Germinal center (tissue), 1 donor: Measurements from ENCODE around the gene ZFAND3.
A peak's percentile ranks its signal among the peaks of the same experiment; 100 is the strongest.

Experiments
- DNase-seq: peaks from one replicate; pipeline ENCODE4 v3.0.0; 2012; ENCODE audit warnings: mixed read lengths, low spot score

ZFAND3 gene

GRCh38 chr6:37827603-37828265 lies 8.2 kb downstream of the ZFAND3 start:
- no peak for DNase-seq

GRCh38 chr6:37830225-37830624 lies 10.7 kb downstream of the ZFAND3 start:
- DNase-seq = peak; percentile 20

DNA sequence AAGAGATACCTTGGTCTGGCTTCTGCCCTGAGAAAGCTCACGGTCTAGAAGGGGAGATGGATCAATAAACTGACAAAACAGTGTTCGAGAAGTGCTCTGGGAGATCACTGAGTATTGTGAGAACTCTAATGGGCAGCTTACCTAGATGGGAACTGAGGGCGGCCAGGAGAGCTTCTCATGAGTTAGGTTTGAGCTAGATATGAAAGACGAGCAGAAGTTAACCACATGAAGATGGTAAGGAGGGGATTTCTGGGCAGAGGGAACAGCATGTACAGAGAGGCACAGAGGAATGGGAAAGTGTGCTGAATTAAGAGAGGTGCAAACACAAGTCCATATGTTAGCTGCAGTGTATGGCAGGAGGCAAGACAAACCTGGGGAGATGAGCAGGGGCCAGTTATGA lies 11.9 kb downstream of the ZFAND3 start:
- no peak for DNase-seq

DNA sequence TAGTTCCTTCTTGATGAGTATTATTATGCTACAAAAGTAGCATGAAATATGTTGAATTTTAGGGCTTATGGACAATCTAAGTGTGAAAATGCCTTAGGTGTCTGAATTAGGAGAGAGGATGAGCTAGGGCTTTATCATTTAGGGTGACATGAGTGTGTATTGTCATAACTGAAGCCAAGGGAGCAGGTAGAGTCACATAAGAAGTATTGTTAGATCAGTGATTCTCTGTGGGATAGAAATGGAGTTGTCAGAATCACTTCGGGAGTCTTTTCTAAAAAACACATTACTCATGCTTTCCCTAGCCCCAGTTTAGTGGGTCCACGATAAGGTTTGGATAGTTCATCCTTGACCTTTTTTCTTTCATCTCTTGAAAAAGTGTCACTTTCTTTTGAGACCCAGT lies 16.4 kb downstream of the ZFAND3 start:
- DNase-seq = no peak

GRCh38 chr6:37838219-37838921 lies 18.8 kb downstream of the ZFAND3 start:
- DNase-seq = no peak

GRCh38 chr6:37840143-37840939 lies 20.8 kb downstream of the ZFAND3 start:
- no peak for DNase-seq

- no peak for DNase-seq
Measured at GRCh38 chr6:37840940-37841300, 21.4 kb downstream of the ZFAND3 start.

GRCh38 chr6:37845026-37845911 lies 25.7 kb downstream of the ZFAND3 start:
- DNase-seq = no peak

- no peak for DNase-seq
Measured at GRCh38 chr6:37845930-37846329, 26.4 kb downstream of the ZFAND3 start.

DNA sequence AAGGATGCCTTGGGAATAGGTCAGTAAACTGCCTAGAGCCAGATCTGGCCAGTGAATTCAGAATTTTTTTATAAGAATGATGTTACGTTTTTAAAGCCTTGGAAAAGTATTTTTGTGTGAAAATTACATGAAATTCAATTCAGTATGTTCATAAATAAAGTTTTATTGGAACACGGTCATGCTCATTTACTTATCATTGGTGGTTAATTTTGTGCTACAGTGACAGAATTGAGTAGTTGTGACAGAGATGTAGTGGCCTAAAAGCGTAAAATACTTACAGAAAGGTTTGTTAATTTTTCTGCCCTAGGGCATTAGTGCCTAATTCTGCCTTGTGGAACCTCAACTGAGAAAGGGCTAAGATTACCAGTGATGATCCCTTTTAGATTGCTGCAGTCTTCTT lies 28.2 kb downstream of the ZFAND3 start:
- no peak for DNase-seq

GRCh38 chr6:37848371-37848770 lies 28.8 kb downstream of the ZFAND3 start:
- no peak for DNase-seq

DNA sequence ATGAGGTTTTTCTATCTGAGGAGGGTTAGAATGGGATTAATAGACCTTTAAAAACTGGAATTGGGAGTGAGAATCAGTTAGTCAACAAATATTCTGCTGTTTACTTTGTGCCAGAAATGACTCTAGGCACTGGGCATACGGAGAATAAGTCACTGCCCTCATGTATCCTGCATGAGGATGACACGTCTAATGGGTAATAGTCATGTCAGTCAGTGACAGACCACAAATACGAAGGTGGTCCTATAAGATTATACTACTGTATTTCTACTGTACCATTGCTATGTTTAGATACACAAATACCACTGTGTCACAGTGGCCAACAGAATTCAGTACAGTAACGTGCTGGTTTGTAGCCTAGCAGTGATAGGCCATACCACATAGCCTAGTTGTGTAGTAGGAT lies 30.7 kb downstream of the ZFAND3 start:
- DNase-seq = no peak

GRCh38 chr6:37850728-37851285 lies 31.3 kb downstream of the ZFAND3 start:
- DNase-seq = no peak

GRCh38 chr6:37851997-37852524 lies 32.5 kb downstream of the ZFAND3 start:
- DNase-seq = no peak

DNA sequence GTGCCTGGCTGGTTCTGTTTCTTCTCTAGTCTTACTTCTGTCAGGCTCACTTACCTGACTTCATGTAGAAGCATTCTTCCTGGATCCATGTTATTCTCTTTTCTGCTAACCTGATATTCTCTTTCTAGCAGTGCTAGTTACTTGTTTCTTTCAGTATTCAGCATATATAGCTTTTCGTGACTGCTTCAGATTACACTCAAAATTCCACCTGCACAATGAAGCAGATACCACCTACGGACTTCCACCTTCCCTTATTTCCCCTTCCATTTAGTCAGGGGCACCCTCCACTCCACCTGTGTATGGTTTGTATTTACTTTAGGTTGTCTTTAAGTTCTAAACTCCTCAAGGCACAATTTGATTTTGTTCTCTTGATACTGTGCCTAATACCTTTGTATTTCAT lies 36.8 kb downstream of the ZFAND3 start:
- DNase-seq = no peak

DNA sequence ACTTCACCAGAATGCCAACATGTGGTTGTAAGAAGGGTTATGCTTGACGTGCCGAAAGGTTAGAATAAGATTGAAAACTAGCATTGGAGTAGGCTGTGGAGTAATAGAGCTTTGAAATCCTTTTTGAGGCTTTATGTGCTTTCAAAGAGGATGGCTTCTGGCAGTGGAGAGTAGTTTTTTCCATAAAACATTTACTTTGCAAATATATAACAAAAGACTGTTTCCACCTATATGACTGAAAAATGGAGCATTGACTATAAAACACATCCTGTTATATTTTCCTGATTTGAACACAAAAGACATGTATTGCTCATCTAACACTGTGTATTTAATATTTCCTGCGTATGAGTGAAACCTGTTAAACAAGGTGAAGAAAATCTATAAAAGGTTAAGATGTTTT lies 38.8 kb downstream of the ZFAND3 start:
- DNase-seq = no peak

GRCh38 chr6:37860226-37860839 lies 40.8 kb downstream of the ZFAND3 start:
- DNase-seq = no peak

- no peak for DNase-seq
Measured at GRCh38 chr6:37861452-37861851, 41.9 kb downstream of the ZFAND3 start.

DNA sequence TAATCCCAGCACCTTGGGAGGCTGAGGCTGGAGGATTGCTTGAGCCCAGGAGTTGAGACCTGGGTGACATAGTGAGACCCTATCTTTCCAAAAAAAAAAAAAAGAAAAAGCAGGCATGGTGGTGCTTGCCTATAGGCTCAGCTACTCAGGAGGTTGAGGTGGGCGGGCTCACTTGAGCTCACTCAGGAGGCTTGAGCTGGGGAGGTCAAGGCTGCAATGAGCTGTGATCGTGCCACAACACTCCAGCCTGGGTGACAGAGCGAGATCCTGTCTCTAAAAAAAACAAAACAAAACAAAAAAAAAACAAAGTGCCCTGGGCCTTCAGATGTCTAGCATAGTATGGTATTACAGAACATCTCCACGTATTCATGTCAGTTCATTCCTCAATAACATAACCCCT lies 42.9 kb downstream of the ZFAND3 start:
- no peak for DNase-seq

- DNase-seq = no peak
Measured at GRCh38 chr6:37862992-37863391, 43.5 kb downstream of the ZFAND3 start.

- no peak for DNase-seq
Measured at GRCh38 chr6:37864250-37864649, 44.7 kb downstream of the ZFAND3 start.
